Vagina (tissue), 2 donors: ENCODE data around the gene CCDC40. TPM values are rescaled to one million over a fixed set of nuclear protein-coding genes. Genes with fewer than 3 reads are reported as not detected.

Experiments
- DNase-seq, 2 donors: peaks; one replicate each; pipeline ENCODE4 v3.0.0-alpha.2; 2017; ENCODE audit errors: extremely low spot score in 2 of 2
- H3K27ac ChIP-seq: fragments of 200-600 bp; sonication (generic); one replicate; pipeline ENCODE4 v1.5.1; 2019
- H3K27me3 ChIP-seq: fragments of 200-600 bp; sonication (generic); one replicate; pipeline ENCODE4 v1.5.1; 2019
- H3K36me3 ChIP-seq, 2 donors: fragments of 200-600 bp; sonication (generic); one replicate each; pipeline ENCODE4 v1.5.1; 2017 to 2019
- H3K4me1 ChIP-seq: fragments of 200-600 bp; sonication (generic); one replicate; pipeline ENCODE4 v1.5.1; 2019
- H3K4me3 ChIP-seq, 2 donors: fragments of 200-600 bp; sonication (generic); 1 replicate in 1 of 2; 2 replicates in 1 of 2; pipeline ENCODE4 v1.5.1; 2016 to 2019
- H3K9me3 ChIP-seq: fragments of 200-600 bp; sonication (generic); one replicate; pipeline ENCODE4 v1.5.1; 2019
- CTCF ChIP-seq, 3 experiments: fragments of 450-650 bp in 2 of 3; fragments of 200-600 bp in 1 of 3; sonication (generic) in 1 of 3; IDR thresholded peaks; one replicate each; pipeline ENCODE4 v1.5.1; 2017 to 2019; ENCODE audit warnings: antibody characterized with exemption in 3 of 3, mild to moderate bottlenecking in 2 of 3, moderate library complexity in 2 of 3
- POLR2A ChIP-seq, 2 donors: fragments of 450-650 bp; IDR thresholded peaks; one replicate each; pipeline ENCODE4 v1.6.1; 2017; ENCODE audit warnings: antibody characterized with exemption in 2 of 2, mild to moderate bottlenecking in 2 of 2, moderate library complexity in 2 of 2
- POLR2AphosphoS5 ChIP-seq, 2 donors: sonication (generic); formaldehyde crosslinking; IDR thresholded peaks; one replicate each; pipeline ENCODE4 v1.9.0; 2017; ENCODE audit warnings: antibody characterized with exemption in 2 of 2, mild to moderate bottlenecking in 2 of 2, low read depth in 1 of 2; ENCODE audit not compliant: insufficient read depth in 1 of 2
- intact Hi-C: fragments of 100-400 bp; cut with DNase I; formaldehyde crosslinking; loops from one replicate; pipeline ENCODE4 v1.15.1; 2023
- total RNA-seq: library from RNA; depleted of rRNA; stranded (reverse); fragments of >200 nt; gene quantifications from one replicate; pipeline ENCODE4 v1.2.3, GENCODE V29; 2016

Gene CCDC40
- total RNA-seq, 1 donor from 2014 or later: 9.3 TPM

GRCh38 chr17:80082403-80083135 is 46.1 kb downstream of the CCDC40 start:
- TF ChIP-seq POLR2AphosphoS5 (IDR thresholded peaks at IDR 0.05; ENCODE audit: insufficient read depth in 1 of 2, low read depth in 1 of 2): no peak
- TF ChIP-seq POLR2A (IDR thresholded peaks at IDR 0.05): no peak
- peak; percentile 37 to 79 (median 64) for TF ChIP-seq CTCF (IDR thresholded peaks at IDR 0.05)
- DNase-seq: no peak
- Histone ChIP-seq H3K9me3 (no peaks in the 10 kb centered on the region), H3K4me3 (peak overlapping the region in 1 of 2 donors; percentile 6), H3K27me3 (no peaks in the 10 kb centered on the region), H3K36me3 (no peaks in the 10 kb centered on the region), H3K4me1 (no peaks in the 10 kb centered on the region), H3K27ac (no peak overlapping the region)
- intact Hi-C loops: loop anchor here (10.0 kb wide), 1 partner anchor 78 kb away; no protein-coding TSS in a partner anchor

- TF ChIP-seq POLR2A (IDR thresholded peaks at IDR 0.05) (no peak), CTCF (IDR thresholded peaks at IDR 0.05) (no peak), POLR2AphosphoS5 (IDR thresholded peaks at IDR 0.05; ENCODE audit: insufficient read depth in 1 of 2, low read depth in 1 of 2) (no peak)
These were observed 46.8 kb downstream of the CCDC40 start for GRCh38 chr17:80083136-80083661.

GRCh38 chr17:80084773-80085172 is 48.3 kb downstream of the CCDC40 start:
- H3K9me3 ChIP-seq: no peaks in the 10 kb centered on the region
- no peaks in the 10 kb centered on the region for H3K36me3 ChIP-seq
- intact Hi-C loops: loop anchor here (10.0 kb wide), 1 partner anchor 80 kb away; no protein-coding TSS in a partner anchor
- H3K4me1 ChIP-seq: no peaks in the 10 kb centered on the region
- H3K27me3 ChIP-seq: no peaks in the 10 kb centered on the region
- no peak overlapping the region for H3K4me3 ChIP-seq
- DNase-seq: no peak
- TF ChIP-seq POLR2AphosphoS5 (IDR thresholded peaks at IDR 0.05; ENCODE audit: insufficient read depth in 1 of 2, low read depth in 1 of 2): no peak
- TF ChIP-seq CTCF (IDR thresholded peaks at IDR 0.05): no peak
- TF ChIP-seq POLR2A (IDR thresholded peaks at IDR 0.05): no peak
- no peak overlapping the region for H3K27ac ChIP-seq

More at GRCh38 chr17:80083136-80083661, 46.8 kb downstream of the CCDC40 start:
- DNase-seq: no peak
- Histone ChIP-seq H3K4me3 (no peak overlapping the region), H3K4me1 (no peaks in the 10 kb centered on the region), H3K27ac (no peak overlapping the region), H3K9me3 (no peaks in the 10 kb centered on the region), H3K36me3 (no peaks in the 10 kb centered on the region), H3K27me3 (no peaks in the 10 kb centered on the region)
- intact Hi-C loops: loop anchor here (10.0 kb wide), 1 partner anchor 78 kb away; no protein-coding TSS in a partner anchor

- H3K9me3 ChIP-seq: no peaks in the 10 kb centered on the region
- no peak for DNase-seq
- no peaks in the 10 kb centered on the region for H3K36me3 ChIP-seq
- H3K27ac ChIP-seq: no peak overlapping the region
- no peaks in the 10 kb centered on the region for H3K27me3 ChIP-seq
- H3K4me1 ChIP-seq: no peaks in the 10 kb centered on the region
- intact Hi-C loops: loop anchor here (10.0 kb wide), 1 partner anchor 81 kb away; no protein-coding TSS in a partner anchor
- TF ChIP-seq POLR2AphosphoS5 (IDR thresholded peaks at IDR 0.05; ENCODE audit: insufficient read depth in 1 of 2, low read depth in 1 of 2): no peak
- no peak for TF ChIP-seq CTCF (IDR thresholded peaks at IDR 0.05)
- TF ChIP-seq POLR2A (IDR thresholded peaks at IDR 0.05): no peak
- no peak overlapping the region for H3K4me3 ChIP-seq
These were observed 49.6 kb downstream of the CCDC40 start for GRCh38 chr17:80086081-80086480.

- H3K4me1 ChIP-seq: no peaks in the 10 kb centered on the region
- no peaks in the 10 kb centered on the region for H3K27me3 ChIP-seq
- TF ChIP-seq POLR2AphosphoS5 (IDR thresholded peaks at IDR 0.05; ENCODE audit: insufficient read depth in 1 of 2, low read depth in 1 of 2): no peak
- no peak for TF ChIP-seq POLR2A (IDR thresholded peaks at IDR 0.05)
- TF ChIP-seq CTCF (IDR thresholded peaks at IDR 0.05): no peak
- no peak overlapping the region for H3K4me3 ChIP-seq
- no peaks in the 10 kb centered on the region for H3K9me3 ChIP-seq
- intact Hi-C loops: loop anchor here (10.0 kb wide), 1 partner anchor 82 kb away; no protein-coding TSS in a partner anchor
- H3K36me3 ChIP-seq: no peaks in the 10 kb centered on the region
- no peak overlapping the region for H3K27ac ChIP-seq
- no peak for DNase-seq
These were observed 50.2 kb downstream of the CCDC40 start for GRCh38 chr17:80086616-80087015.
